Activated CD4-positive, CD25-positive, alpha-beta regulatory T cell treated with anti-CD3 and anti-CD28 coated beads, Interleukin-2, amount 50 U/mL, for 24 hours (primary cell): ENCODE measurements around the gene SLC6A4.

ENCODE experiments used
- ATAC-seq, 2 donors: fragments of 150-1000 bp; cut with Tn5 transposase; one replicate each; pipeline ENCODE4 v1.10.0; 2021; ENCODE audit warnings: mild to moderate bottlenecking in 1 of 2, moderate library complexity in 1 of 2

Gene SLC6A4

GRCh38 chr17:30235386-30236296, at the start of gene SLC6A4:
Gene SLC6A4, minus strand, starts transcription at chr17:30235697. Its CDS starts 13,739 bp downstream, at chr17:30221958.
- no peak for ATAC-seq

DNA sequence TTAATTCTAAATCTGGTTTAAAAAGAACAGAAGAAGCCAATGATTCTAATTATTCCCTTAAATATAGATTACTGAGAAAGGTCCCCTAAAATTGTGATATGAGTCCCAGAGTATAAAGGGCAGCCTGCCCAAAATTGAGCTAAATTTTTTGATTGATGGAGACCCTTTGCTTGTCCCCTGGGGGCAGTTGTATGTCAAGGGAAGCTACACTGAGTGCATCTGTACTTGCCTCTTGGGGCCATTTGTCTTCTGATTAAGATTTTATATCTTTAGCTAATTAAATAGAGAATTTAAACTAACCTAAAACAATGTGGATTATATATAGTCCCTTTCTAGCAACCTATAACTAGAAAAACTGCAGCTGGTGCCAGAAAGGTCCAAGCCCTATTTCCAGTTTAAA, 43.7 kb upstream of the SLC6A4 start:
- no peak for ATAC-seq

GRCh38 chr17:30278032-30278431, 42.5 kb upstream of the SLC6A4 start:
- no peak for ATAC-seq

GRCh38 chr17:30275911-30276310, 40.4 kb upstream of the SLC6A4 start:
- ATAC-seq: no peak

- ATAC-seq: no peak
These were observed 39.4 kb upstream of the SLC6A4 start for GRCh38 chr17:30274887-30275286.

GRCh38 chr17:30273373-30273772, 37.9 kb upstream of the SLC6A4 start:
- ATAC-seq: no peak

DNA sequence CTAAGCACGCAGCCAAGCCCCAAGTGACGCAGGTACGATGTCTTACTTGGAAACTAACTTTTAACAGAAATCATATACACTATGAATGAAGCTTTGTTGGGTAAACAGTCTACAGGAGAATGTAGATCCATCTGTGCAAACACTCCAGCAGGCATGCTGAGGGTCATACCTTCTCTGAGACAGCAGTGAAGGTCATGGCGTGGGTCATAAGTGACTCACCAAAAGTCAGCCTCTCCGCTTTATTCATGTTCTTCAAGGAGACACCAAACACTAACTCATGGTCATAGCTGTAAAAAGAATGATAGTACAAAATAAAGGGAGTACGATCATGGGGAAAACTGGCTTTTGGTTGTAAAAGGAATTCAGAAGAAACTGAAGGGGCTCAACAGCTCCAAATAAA, 35.6 kb upstream of the SLC6A4 start:
- no peak for ATAC-seq

DNA sequence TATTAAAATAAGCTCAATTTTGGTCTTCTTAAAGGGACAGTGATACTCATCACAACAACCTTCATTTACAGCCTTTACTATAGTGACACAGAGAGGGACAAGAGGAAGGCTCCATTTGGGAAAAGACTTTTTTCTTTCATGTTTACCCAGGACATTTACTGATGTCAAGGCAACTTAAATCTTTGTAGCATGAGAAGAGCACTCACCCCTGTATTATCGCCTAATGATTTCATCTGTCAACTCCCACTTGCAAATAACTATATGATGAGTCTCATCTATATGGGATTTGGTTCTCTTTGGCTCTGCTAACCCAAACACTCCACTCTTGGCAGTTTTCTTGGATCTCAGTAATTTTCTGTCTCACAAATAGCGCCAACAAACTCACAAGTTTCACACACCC, 32.1 kb upstream of the SLC6A4 start:
- ATAC-seq: no peak

DNA sequence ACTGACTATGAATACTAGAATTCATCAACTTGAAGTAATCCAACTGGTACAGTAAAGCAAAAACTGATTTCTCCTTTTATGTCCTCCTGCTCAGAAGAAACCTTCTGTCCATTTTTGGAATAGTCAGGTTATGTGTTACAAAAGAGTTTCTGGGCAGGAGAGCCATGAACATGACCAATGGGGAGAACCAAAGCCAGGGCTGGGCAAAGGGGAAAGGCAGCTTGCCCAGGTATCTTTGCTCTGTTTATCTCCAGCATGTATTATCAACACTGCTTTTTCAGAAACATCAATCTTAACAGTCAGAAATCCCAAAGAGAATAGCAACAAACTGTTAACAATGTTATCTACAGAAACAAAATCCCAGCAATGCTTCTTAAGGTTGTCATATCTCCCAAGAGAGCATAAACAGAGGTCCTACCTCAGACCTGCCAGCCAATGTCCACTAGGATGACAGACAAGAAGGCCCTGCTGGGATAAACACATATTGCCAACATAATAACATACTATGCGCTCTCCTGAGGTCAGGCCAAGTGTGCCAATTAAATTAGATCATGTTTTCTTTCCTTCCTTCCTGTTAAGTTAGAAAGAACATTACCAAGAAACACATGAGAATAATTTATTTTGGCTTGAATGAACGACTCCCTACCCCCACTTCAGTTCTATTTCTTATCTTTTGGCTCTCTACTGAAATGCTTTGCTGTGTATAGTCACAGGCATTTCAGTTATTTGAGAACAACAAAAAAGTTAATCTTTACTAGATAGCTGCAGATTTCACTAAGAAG, 28.2 kb upstream of the SLC6A4 start:
- no peak for ATAC-seq

GRCh38 chr17:30256756-30257506, 21.4 kb upstream of the SLC6A4 start:
- ATAC-seq: no peak

DNA sequence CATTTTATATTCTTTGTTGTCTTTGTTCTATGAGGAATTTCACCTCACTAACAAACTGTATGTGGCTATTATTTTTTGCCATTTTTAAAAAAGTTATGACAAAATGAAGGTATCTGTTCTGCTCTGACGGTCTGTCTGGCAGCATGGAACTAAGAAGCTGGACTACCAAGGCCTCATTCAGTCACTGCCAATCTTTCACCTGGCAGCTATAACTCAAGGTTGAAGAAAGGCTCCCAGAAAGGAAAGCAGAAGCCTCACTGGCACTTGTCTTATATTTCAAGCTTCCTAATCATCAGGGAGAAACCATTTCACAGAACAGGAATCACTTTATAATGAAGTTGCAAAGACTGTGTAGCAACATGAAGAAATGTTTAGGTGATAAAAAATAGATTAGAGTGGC, 18.7 kb upstream of the SLC6A4 start:
- ATAC-seq: no peak

DNA sequence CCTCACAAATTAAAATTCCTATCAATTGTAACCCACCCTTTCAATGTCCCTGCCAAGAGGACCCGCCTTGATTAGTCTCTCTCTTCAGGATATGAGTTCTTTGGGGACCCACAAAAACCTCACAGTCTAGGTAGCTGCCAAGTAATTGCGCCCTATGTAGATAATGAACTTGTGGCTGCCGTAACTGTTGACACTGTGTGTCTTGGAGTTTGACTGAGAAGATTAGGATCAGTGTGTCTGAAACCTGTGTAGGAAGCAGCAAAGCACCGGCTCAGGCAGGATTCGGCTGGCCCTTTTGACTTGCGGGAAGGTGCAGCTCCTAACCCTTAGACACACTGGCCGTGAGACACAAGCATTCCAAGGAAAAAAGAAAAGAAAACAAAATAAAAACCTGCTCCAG, 17.8 kb upstream of the SLC6A4 start:
- no peak for ATAC-seq

- no peak for ATAC-seq
These were observed 16.4 kb upstream of the SLC6A4 start for GRCh38 chr17:30251931-30252330.

GRCh38 chr17:30249460-30249859, 14.0 kb upstream of the SLC6A4 start:
- ATAC-seq: no peak

- no peak for ATAC-seq
These were observed 13.3 kb upstream of the SLC6A4 start for GRCh38 chr17:30248786-30249185.

GRCh38 chr17:30246460-30246859, 11.0 kb upstream of the SLC6A4 start:
- no peak for ATAC-seq

DNA sequence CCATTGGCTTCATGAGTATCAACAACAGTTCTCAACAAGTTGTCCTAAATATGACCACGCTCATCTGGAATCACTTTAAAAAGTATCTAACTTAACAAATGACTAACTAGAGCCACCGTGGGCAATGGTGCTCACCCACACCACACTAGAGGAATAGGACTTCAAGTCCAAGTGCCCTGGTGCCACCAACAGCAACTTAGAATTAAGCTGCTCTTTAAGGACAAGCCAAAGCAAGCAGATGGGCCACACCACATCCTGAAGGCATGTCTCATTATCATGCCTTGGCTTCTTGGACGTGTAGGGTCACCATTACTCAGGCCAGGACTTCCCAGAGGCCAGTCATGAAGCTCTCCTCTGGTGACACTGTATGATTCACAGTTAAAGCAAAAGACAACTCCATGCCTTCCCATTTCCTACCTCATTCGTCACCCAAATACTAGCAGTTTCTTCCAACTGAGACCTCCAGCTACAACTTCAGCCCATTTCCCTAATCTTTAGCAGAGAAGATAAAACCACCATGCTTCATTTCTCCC, 9.4 kb upstream of the SLC6A4 start:
- no peak for ATAC-seq

DNA sequence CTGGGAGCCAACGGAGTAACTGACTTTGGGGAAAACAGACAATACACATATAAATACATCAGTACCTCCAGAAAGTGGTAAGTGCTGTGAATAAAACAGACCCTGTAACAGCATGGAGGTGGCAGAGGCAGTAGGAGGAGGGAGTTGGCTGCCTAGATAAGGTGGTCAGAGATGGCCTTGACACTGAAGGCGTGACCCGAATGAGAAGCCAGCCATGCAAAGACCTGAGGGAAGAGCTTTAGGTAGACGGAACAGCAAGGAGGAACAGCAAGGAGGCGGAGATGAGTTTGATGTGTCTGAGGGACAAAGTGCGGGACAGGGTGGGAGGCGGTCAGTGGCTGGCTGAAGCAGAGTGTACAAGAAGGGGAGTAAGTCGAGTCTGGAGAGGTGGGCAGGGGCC, 8.1 kb upstream of the SLC6A4 start:
- ATAC-seq: no peak

- ATAC-seq: no peak
These were observed 7.5 kb upstream of the SLC6A4 start for GRCh38 chr17:30243002-30243401.

DNA sequence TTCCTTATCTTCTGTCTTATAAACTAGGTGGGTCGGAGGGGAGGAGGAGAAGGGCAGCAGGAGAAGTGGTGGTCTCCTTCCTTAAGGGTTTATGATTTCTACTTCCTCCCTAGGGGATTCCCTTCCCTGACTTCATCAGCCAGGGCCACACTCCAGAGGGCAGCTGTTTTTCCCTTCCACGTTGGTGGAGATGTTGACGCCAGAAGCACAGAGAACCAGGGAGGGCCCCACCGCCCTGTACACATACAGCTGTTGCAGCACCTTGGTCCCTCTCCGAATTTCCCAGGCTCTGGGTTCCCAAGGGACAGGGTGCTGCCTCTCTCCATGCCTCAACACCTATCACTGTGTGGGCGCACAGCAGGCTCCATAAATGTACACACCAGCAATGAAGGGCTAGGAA, 5.6 kb upstream of the SLC6A4 start:
- ATAC-seq: no peak

DNA sequence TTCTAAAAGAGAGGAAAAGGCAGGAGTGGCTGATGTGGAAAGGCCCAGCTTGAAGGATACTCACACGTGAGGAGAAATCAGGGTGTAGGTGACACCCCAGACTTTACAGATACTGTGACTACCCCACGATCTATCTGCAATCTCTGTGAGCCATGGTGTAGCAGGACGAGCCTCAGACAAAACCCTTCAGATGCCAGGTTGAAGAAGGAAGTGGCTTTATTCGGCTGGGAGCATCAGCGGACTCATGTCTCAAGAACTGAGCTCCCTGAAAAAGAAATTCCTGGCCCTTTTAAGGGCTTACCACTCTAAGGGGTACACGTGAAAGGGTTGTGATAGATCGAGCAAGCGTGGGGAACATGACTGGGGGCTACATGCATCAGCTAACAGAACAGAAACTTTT, 4.7 kb upstream of the SLC6A4 start:
- ATAC-seq: no peak

GRCh38 chr17:30239089-30239462, 3.6 kb upstream of the SLC6A4 start:
- no peak for ATAC-seq
